ENCODE results near the gene STK17A.

The STK17A gene

DNA sequence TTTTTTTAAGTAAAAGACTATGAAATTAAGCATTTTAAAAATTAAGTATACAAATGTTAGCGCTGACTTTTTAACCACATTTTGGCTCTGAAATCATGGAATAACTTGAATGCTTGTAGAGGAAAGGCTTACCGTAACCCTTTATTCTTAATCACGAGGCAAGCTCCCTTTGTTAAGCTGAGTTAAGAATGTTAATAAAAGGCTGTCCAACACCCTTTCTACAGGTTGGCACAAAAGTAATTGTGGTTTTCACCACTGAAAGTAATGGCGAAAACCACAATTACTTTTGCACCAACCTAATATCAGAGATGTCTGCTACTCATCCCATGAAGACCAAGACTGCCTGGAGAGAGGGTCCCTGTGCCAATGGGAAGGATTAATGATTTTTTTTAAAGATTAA, 70.6 kb downstream of the STK17A start:
- peaks cover 2% of the 10 kb centered on the region for H3K79me1 ChIP-seq (ENCODE audit: low read depth, low read length)
- WGBS, 2 donors (ENCODE audit: extremely low coverage in 2 of 2, insufficient read length in 2 of 2, insufficient replicate concordance in 1 of 2) = no CpG with 5 or more reads among the region's 4 CpGs
- H4K91ac ChIP-seq (ENCODE audit: low read depth, low read length, poor library complexity) = no peak overlapping the region
- H3K36me3 ChIP-seq (replicated peaks in 1 of 2; ENCODE audit: control insufficient read depth in 2 of 2, insufficient read depth in 2 of 2, low read length in 2 of 2) = peaks cover 1 to 58% of the 10 kb centered on the region in 2 donors
- no peak overlapping the region for H3K4ac ChIP-seq (ENCODE audit: low read length)
- H3K23ac ChIP-seq (ENCODE audit: low read depth, low read length, poor library complexity) = no peak overlapping the region
- no peak for DNase-seq (ENCODE audit: low spot score)
- H4K8ac ChIP-seq (ENCODE audit: low read depth, low read length) = no peak overlapping the region
- no peak overlapping the region for H2BK12ac ChIP-seq (ENCODE audit: low read length)
- H3K9ac ChIP-seq (ENCODE audit: low read depth, low read length, poor library complexity) = no peak overlapping the region
- H2BK15ac ChIP-seq (ENCODE audit: low read length) = no peak overlapping the region
- H3K4me2 ChIP-seq (ENCODE audit: insufficient read depth, low read length, poor library complexity, severe bottlenecking) = no peak overlapping the region
- no peak overlapping the region for H2BK120ac ChIP-seq (ENCODE audit: low read depth, low read length)
- H3K18ac ChIP-seq (ENCODE audit: low read length) = no peak overlapping the region
- no peak overlapping the region for H3K14ac ChIP-seq (ENCODE audit: low read length)
- no peak overlapping the region for H2AFZ ChIP-seq (ENCODE audit: low read length)
- H2BK5ac ChIP-seq (ENCODE audit: low read length) = no peak overlapping the region
- H3K27me3 ChIP-seq (ENCODE audit: control insufficient read depth in 3 of 3, insufficient read depth in 3 of 3, low read depth in 1 of 3, low read length in 3 of 3) = no peaks in the 10 kb centered on the region
- peaks cover 0 to 13% of the 10 kb centered on the region in 2 donors for H3K9me3 ChIP-seq (replicated peaks in 1 of 2; ENCODE audit: control insufficient read depth in 2 of 2, insufficient read depth in 1 of 2, low read depth in 1 of 2, low read length in 2 of 2)
- peaks cover 4 to 13% of the 10 kb centered on the region in 2 donors for H3K4me1 ChIP-seq (ENCODE audit: control insufficient read depth in 2 of 2, insufficient read depth in 1 of 2, low read depth in 1 of 2, low read length in 2 of 2)
- H3K4me3 ChIP-seq (ENCODE audit: low read length in 2 of 2) = no peak overlapping the region
- no peak overlapping the region for H2AK5ac ChIP-seq (ENCODE audit: low read depth, low read length)
- no peak overlapping the region for H3K27ac ChIP-seq (replicated peaks; ENCODE audit: low read length)

DNA sequence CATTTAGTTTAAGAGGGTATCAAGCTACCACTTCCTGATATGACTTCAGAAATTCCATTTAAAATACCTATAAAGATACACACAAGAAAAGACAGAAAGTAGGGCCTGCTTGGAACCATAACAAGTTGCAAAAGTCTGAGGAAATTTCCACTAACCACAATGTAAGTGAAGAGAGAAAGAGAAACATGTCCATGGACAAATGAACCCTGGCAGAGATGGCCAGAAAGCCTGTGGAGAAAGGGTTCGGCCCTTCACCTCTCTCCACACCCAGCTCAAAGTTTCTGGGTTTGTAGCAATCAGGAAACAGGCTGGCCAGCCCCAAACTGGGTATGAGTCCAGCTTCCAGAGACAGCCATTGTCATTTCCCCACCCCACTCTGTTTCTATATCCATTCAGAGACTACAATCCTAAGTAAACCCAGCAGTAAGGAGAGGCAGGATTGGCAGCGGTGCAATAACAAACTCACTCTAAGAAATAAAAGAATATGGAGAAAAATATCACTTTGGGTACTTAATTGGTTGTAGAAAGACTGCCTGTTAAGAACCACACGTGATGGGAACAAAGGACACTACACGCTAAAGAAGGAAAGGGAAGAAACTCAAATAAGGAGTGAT, 71.1 kb downstream of the STK17A start:
- Histone ChIP-seq H3K4me1 (ENCODE audit: control insufficient read depth in 2 of 2, insufficient read depth in 1 of 2, low read depth in 1 of 2, low read length in 2 of 2) (peaks cover 4 to 13% of the 10 kb centered on the region in 2 donors), H3K18ac (ENCODE audit: low read length) (no peak overlapping the region), H3K9me3 (replicated peaks in 1 of 2; ENCODE audit: control insufficient read depth in 2 of 2, insufficient read depth in 1 of 2, low read depth in 1 of 2, low read length in 2 of 2) (peaks cover 0 to 13% of the 10 kb centered on the region in 2 donors), H2AK5ac (ENCODE audit: low read depth, low read length) (no peak overlapping the region), H3K14ac (ENCODE audit: low read length) (no peak overlapping the region), H3K4me2 (ENCODE audit: insufficient read depth, low read length, poor library complexity, severe bottlenecking) (no peak overlapping the region), H2BK12ac (ENCODE audit: low read length) (no peak overlapping the region), H2BK15ac (ENCODE audit: low read length) (no peak overlapping the region), H3K9ac (ENCODE audit: low read depth, low read length, poor library complexity) (no peak overlapping the region), H3K36me3 (replicated peaks in 1 of 2; ENCODE audit: control insufficient read depth in 2 of 2, insufficient read depth in 2 of 2, low read length in 2 of 2) (peaks cover 4 to 54% of the 10 kb centered on the region in 2 donors), H2AFZ (ENCODE audit: low read length) (no peak overlapping the region), H3K79me1 (ENCODE audit: low read depth, low read length) (peaks cover 2% of the 10 kb centered on the region), H3K4me3 (ENCODE audit: low read length in 2 of 2) (no peak overlapping the region), H3K27me3 (ENCODE audit: control insufficient read depth in 3 of 3, insufficient read depth in 3 of 3, low read depth in 1 of 3, low read length in 3 of 3) (peaks cover 0 to 2% (median 0%) of the 10 kb centered on the region in 3 experiments), H3K4ac (ENCODE audit: low read length) (no peak overlapping the region), H2BK120ac (ENCODE audit: low read depth, low read length) (no peak overlapping the region), H3K23ac (ENCODE audit: low read depth, low read length, poor library complexity) (no peak overlapping the region), H3K27ac (replicated peaks; ENCODE audit: low read length) (no peak overlapping the region), H4K8ac (ENCODE audit: low read depth, low read length) (no peak overlapping the region), H2BK5ac (ENCODE audit: low read length) (no peak overlapping the region), H4K91ac (ENCODE audit: low read depth, low read length, poor library complexity) (no peak overlapping the region)
- no peak for DNase-seq (ENCODE audit: low spot score)
- WGBS, 2 donors (ENCODE audit: extremely low coverage in 2 of 2, insufficient read length in 2 of 2, insufficient replicate concordance in 1 of 2) = no CpG with 5 or more reads among the region's 4 CpGs

DNA sequence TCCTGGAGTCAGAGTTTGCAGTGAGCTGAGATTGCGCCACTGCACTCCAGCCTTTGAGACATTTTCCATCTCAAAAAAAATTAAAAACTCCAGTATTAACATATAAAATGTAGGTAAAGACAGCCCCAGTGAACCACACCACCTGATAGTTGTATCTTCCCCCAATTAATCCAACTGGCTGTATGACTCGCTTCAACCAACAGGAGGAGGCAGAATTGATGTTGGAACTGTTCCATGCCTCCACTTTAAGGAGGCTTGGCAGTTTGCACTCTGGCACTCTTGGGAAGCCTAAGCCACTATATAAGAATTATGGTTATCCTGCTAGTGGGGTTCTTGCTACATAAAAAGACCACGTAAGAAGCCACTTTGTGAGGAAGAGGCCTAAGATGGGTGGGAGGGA, 72.7 kb downstream of the STK17A start:
- H3K18ac ChIP-seq (ENCODE audit: low read length) = no peak overlapping the region
- H3K23ac ChIP-seq (ENCODE audit: low read depth, low read length, poor library complexity) = no peak overlapping the region
- peaks cover 2% of the 10 kb centered on the region for H3K79me1 ChIP-seq (ENCODE audit: low read depth, low read length)
- H2BK15ac ChIP-seq (ENCODE audit: low read length) = no peak overlapping the region
- DNase-seq (ENCODE audit: low spot score) = no peak
- no peak overlapping the region for H3K9ac ChIP-seq (ENCODE audit: low read depth, low read length, poor library complexity)
- H2BK5ac ChIP-seq (ENCODE audit: low read length) = no peak overlapping the region
- no CpG with 5 or more reads among the region's 3 CpGs for WGBS, 2 donors (ENCODE audit: extremely low coverage in 2 of 2, insufficient read length in 2 of 2, insufficient replicate concordance in 1 of 2)
- H3K9me3 ChIP-seq (replicated peaks in 1 of 2; ENCODE audit: control insufficient read depth in 2 of 2, insufficient read depth in 1 of 2, low read depth in 1 of 2, low read length in 2 of 2) = peaks cover 0 to 7% of the 10 kb centered on the region in 2 donors
- H3K4me2 ChIP-seq (ENCODE audit: insufficient read depth, low read length, poor library complexity, severe bottlenecking) = no peak overlapping the region
- no peak overlapping the region for H2BK120ac ChIP-seq (ENCODE audit: low read depth, low read length)
- peaks cover 0 to 2% (median 0%) of the 10 kb centered on the region in 3 experiments for H3K27me3 ChIP-seq (ENCODE audit: control insufficient read depth in 3 of 3, insufficient read depth in 3 of 3, low read depth in 1 of 3, low read length in 3 of 3)
- no peak overlapping the region for H4K8ac ChIP-seq (ENCODE audit: low read depth, low read length)
- H3K36me3 ChIP-seq (replicated peaks in 1 of 2; ENCODE audit: control insufficient read depth in 2 of 2, insufficient read depth in 2 of 2, low read length in 2 of 2) = peaks cover 4 to 39% of the 10 kb centered on the region in 2 donors
- H3K4me1 ChIP-seq (ENCODE audit: control insufficient read depth in 2 of 2, insufficient read depth in 1 of 2, low read depth in 1 of 2, low read length in 2 of 2) = peaks cover 0 to 8% of the 10 kb centered on the region in 2 donors
- no peak overlapping the region for H2AK5ac ChIP-seq (ENCODE audit: low read depth, low read length)
- H3K27ac ChIP-seq (replicated peaks; ENCODE audit: low read length) = no peak overlapping the region
- no peak overlapping the region for H3K4ac ChIP-seq (ENCODE audit: low read length)
- no peak overlapping the region for H3K4me3 ChIP-seq (ENCODE audit: low read length in 2 of 2)
- no peak overlapping the region for H3K14ac ChIP-seq (ENCODE audit: low read length)
- H2BK12ac ChIP-seq (ENCODE audit: low read length) = no peak overlapping the region
- no peak overlapping the region for H4K91ac ChIP-seq (ENCODE audit: low read depth, low read length, poor library complexity)
- no peak overlapping the region for H2AFZ ChIP-seq (ENCODE audit: low read length)

DNA sequence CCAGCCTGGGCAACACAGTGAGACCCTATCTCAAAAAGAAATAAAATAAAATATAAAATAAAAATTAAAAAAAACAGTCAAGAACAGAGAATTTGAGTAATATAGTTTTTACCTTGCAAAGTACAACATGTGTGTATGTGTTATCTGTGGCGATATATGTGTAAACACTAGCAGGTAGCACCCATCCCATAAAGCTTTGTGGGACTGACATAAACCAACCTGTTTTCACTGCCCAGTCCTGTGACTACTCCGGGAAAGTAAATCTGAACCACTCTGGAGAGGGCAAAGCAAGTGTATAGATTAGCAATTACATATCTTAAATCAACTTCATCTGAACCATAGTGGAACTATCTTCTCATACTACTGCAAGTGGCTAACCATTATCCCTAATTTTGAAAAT, 74.1 kb downstream of the STK17A start:
- H3K9me3 ChIP-seq (replicated peaks in 1 of 2; ENCODE audit: control insufficient read depth in 2 of 2, insufficient read depth in 1 of 2, low read depth in 1 of 2, low read length in 2 of 2) = peaks cover 0 to 7% of the 10 kb centered on the region in 2 donors
- H3K4me1 ChIP-seq (ENCODE audit: control insufficient read depth in 2 of 2, insufficient read depth in 1 of 2, low read depth in 1 of 2, low read length in 2 of 2) = peaks cover 0 to 5% of the 10 kb centered on the region in 2 donors
- no peak for DNase-seq (ENCODE audit: low spot score)
- H3K36me3 ChIP-seq (replicated peaks in 1 of 2; ENCODE audit: control insufficient read depth in 2 of 2, insufficient read depth in 2 of 2, low read length in 2 of 2) = peaks cover 4 to 28% of the 10 kb centered on the region in 2 donors
- H3K4me2 ChIP-seq (ENCODE audit: insufficient read depth, low read length, poor library complexity, severe bottlenecking) = no peak overlapping the region
- no peak overlapping the region for H3K9ac ChIP-seq (ENCODE audit: low read depth, low read length, poor library complexity)
- no peak overlapping the region for H2AK5ac ChIP-seq (ENCODE audit: low read depth, low read length)
- no peak overlapping the region for H2BK15ac ChIP-seq (ENCODE audit: low read length)
- no peak overlapping the region for H4K8ac ChIP-seq (ENCODE audit: low read depth, low read length)
- H3K23ac ChIP-seq (ENCODE audit: low read depth, low read length, poor library complexity) = no peak overlapping the region
- no peak overlapping the region for H2AFZ ChIP-seq (ENCODE audit: low read length)
- H3K4ac ChIP-seq (ENCODE audit: low read length) = no peak overlapping the region
- no peak overlapping the region for H2BK120ac ChIP-seq (ENCODE audit: low read depth, low read length)
- H3K27ac ChIP-seq (replicated peaks; ENCODE audit: low read length) = no peak overlapping the region
- no peak overlapping the region for H2BK5ac ChIP-seq (ENCODE audit: low read length)
- no peak overlapping the region for H2BK12ac ChIP-seq (ENCODE audit: low read length)
- H3K4me3 ChIP-seq (ENCODE audit: low read length in 2 of 2) = no peak overlapping the region
- H4K91ac ChIP-seq (ENCODE audit: low read depth, low read length, poor library complexity) = no peak overlapping the region
- no CpG with 5 or more reads among the region's 2 CpGs for WGBS, 2 donors (ENCODE audit: extremely low coverage in 2 of 2, insufficient read length in 2 of 2, insufficient replicate concordance in 1 of 2)
- no peak overlapping the region for H3K18ac ChIP-seq (ENCODE audit: low read length)
- no peak overlapping the region for H3K14ac ChIP-seq (ENCODE audit: low read length)
- H3K79me1 ChIP-seq (ENCODE audit: low read depth, low read length) = peaks cover 2% of the 10 kb centered on the region
- H3K27me3 ChIP-seq (ENCODE audit: control insufficient read depth in 3 of 3, insufficient read depth in 3 of 3, low read depth in 1 of 3, low read length in 3 of 3) = peaks cover 0 to 2% (median 0%) of the 10 kb centered on the region in 3 experiments
